ENCODE data around the gene PCDH12. TPM values are rescaled to one million over a fixed set of nuclear protein-coding genes. Genes with fewer than 3 reads are reported as not detected.

Gene PCDH12
- not detected in 2 replicates for total RNA-seq

DNA sequence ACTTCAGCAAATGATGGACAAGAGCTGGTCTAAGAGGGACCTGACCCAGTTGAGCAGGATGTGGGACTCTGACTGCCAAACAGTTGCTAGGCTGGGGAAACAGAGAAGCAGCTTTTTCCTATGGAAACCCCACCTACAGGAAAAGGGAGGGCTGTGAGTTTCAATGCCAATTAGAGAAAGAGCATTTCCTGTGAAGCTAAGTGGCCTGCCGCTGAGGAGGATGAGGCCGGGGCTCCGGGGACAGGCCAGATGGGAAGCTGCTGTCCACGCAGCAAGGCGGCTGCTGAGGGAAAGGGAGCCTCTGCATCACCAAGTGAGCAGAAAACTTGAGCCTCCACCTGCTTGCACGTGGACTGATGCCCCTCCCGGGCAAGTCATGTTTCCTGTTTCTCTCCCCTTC, at the start of gene PCDH12:
Gene PCDH12 (minus strand): TSS at position 90 of the 400 bp plus-strand sequence. CDS start 351 bp downstream, outside the sequence.

DNA sequence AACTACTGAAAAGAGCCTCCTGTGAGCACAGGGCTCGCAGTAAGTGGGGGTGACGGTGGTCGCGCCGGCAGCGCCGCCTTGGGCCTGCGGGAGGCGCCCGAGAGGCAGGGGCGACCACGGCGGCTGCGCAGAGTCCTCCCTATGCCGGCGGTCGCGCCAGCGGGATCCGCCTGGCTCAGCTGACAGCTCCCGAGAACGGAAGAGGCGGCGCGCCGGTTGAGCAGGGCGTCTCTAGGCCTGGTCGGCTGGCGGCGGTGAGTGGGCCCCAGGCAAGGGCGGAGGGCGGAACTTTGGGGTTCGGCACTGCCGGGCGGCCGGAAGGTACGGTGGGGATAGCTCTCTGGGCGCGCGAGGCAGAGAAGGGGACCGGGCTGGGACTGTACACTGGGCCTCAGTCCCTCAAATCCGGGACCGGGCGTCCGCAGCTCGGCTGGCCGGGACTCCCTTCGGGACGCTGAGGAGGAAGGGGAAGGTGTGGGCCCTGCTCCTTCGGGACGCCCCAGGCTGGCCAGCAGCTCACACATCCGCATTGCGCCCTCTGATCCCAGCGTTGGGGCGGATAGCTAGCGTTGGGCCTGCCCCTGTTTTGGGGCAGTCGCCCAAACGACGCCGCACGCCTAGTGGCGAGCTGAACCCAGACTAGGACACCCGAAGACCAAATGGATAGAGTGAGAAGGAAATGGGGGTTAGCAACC, 11.1 kb upstream of the PCDH12 start, which contains the start of gene RNF14:
Gene RNF14 (plus strand): TSS at position 192 of the 695 bp plus-strand sequence. CDS start 4,484 bp downstream, outside the sequence.

DNA sequence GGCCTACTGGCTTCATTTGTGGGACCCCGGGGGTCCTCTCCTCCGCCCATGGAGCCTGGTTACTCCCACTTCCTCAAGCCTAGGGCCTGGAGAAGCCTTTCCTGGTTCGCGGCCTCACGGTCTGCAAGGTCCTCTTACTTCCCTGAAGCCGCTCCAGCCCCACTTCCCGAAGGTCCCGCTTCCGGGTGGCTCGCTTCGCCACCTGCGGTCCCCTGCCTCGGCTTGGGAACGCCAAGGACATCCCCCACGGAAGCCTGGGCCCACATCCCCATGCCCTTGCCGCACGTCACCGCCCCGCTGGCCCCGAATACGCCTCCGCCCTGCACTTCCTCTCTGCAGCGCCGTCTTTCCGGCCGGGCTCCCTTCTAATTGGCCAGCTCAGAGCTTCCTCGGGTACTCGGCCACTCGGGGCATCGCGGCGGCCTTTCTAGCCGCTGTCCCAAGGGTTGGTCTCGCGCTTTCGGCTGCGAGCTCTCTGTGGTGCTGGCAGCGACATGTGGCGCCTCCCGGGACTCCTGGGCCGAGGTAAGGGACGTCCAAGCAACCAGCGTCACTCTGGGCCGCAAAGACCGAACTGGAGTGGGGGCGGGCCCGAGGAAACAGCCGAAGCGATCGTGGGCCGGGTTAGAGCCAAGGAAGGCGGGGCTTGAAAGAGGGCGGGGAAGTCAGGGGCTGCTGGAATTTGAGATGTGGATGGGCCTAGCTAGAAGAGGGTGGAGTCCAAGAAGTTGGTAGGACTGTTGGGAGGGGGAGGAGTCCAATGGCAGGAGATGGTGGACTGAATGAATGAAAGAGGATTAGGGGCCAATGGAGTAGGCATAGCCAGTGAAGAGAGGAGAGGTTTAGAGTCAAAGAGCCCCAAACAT, 34.3 kb downstream of the PCDH12 start, which contains the start of gene DELE1:
Gene DELE1 (plus strand): TSS at position 424 of the 866 bp plus-strand sequence. CDS start 71 bp downstream, at position 495.

Other genes starting within 250 kb of the PCDH12 start
- gene PCDH1, start 79.8 kb downstream of the PCDH12 start, total RNA-seq, result 6.3 and 25.9 TPM in 2 replicates
- 58.6 and 74.6 TPM in 2 replicates for gene DELE1, start 34.3 kb downstream of the PCDH12 start, total RNA-seq
- 46.7 and 73.7 TPM in 2 replicates for gene RNF14, start 10.9 kb upstream of the PCDH12 start, total RNA-seq
- gene GNPDA1, start 54.8 kb upstream of the PCDH12 start, total RNA-seq, result 23.9 and 44.5 TPM in 2 replicates
- gene NDFIP1, start 150.6 kb upstream of the PCDH12 start, total RNA-seq, result 72.7 and 78.5 TPM in 2 replicates